Right kidney (tissue), 1 donor: Measurements from ENCODE around the gene PLPPR1.

Experiments used
- DNase-seq: peaks from one replicate; pipeline ENCODE4 v3.0.0-alpha.2; 2016

PLPPR1 gene

GRCh38 chr9:101350285-101350684, 321.8 kb downstream of the PLPPR1 start:
- DNase-seq = no peak

- DNase-seq = no peak
These were observed 324.5 kb downstream of the PLPPR1 start for GRCh38 chr9:101352892-101353463.

GRCh38 chr9:101353683-101354082, 325.2 kb downstream of the PLPPR1 start:
- no peak for DNase-seq

GRCh38 chr9:101354143-101354764, 325.7 kb downstream of the PLPPR1 start:
- DNase-seq = no peak

GRCh38 chr9:101354765-101355708, 326.5 kb downstream of the PLPPR1 start:
- no peak for DNase-seq

GRCh38 chr9:101356619-101357018, 328.1 kb downstream of the PLPPR1 start:
- DNase-seq = no peak

- DNase-seq = no peak
These were observed 331.2 kb downstream of the PLPPR1 start for GRCh38 chr9:101359679-101360078.

- no peak for DNase-seq
These were observed 332.1 kb downstream of the PLPPR1 start for GRCh38 chr9:101360647-101361046.

GRCh38 chr9:101362450-101362849, 333.9 kb downstream of the PLPPR1 start:
- no peak for DNase-seq

GRCh38 chr9:101365181-101365580, 336.7 kb downstream of the PLPPR1 start:
- DNase-seq = no peak

GRCh38 chr9:101366038-101366756, 337.7 kb downstream of the PLPPR1 start:
- no peak for DNase-seq

- DNase-seq = no peak
These were observed 338.8 kb downstream of the PLPPR1 start for GRCh38 chr9:101367323-101367722.

- DNase-seq = no peak
These were observed 340.8 kb downstream of the PLPPR1 start for GRCh38 chr9:101369286-101369685.

GRCh38 chr9:101369884-101370531, 341.5 kb downstream of the PLPPR1 start:
- no peak for DNase-seq

GRCh38 chr9:101371813-101372212, 343.3 kb downstream of the PLPPR1 start:
- DNase-seq = no peak

- no peak for DNase-seq
These were observed 344.0 kb downstream of the PLPPR1 start for GRCh38 chr9:101372327-101373118.
